Prostate gland (tissue), 2 donors: ENCODE measurements around the gene FAM131B. TPM values are rescaled to one million over a fixed set of nuclear protein-coding genes. Genes with fewer than 3 reads are reported as not detected.

Experiments
- DNase-seq: peaks from one replicate; pipeline ENCODE4 v3.0.0-alpha.2; 2019; ENCODE audit warnings: low spot score
- H3K27ac ChIP-seq, 2 donors: fragments of 200-600 bp; sonication (generic); 2 replicates each; pipeline ENCODE4 v1.5.1; 2017 to 2019
- H3K27me3 ChIP-seq: fragments of 200-600 bp; sonication (generic); replicated peaks from 2 replicates; pipeline ENCODE4 v1.5.1; 2019; ENCODE audit not compliant: insufficient read depth
- H3K36me3 ChIP-seq, 2 donors: fragments of 200-600 bp; sonication (generic); 1 replicate in 1 of 2; 2 replicates in 1 of 2; pipeline versions ENCODE4 v1.5.1 to v1.8.1; 2017 to 2019
- H3K4me1 ChIP-seq: fragments of 200-600 bp; sonication (generic); replicated peaks from 2 replicates; pipeline ENCODE4 v1.5.1; 2019
- H3K4me3 ChIP-seq, 2 donors: fragments of 200-600 bp; sonication (generic); 2 replicates each; pipeline ENCODE4 v1.5.1; 2017 to 2019
- H3K9me3 ChIP-seq: fragments of 200-600 bp; sonication (generic); 2 replicates; pipeline ENCODE4 v1.5.1; 2017
- CTCF ChIP-seq, 4 experiments: fragments of 200-600 bp in 2 of 4; fragments of 450-650 bp in 2 of 4; sonication (generic) in 2 of 4; IDR thresholded peaks; 1 replicate in 3 of 4; 2 replicates in 1 of 4; pipeline ENCODE4 v1.5.1; 2016 to 2019; ENCODE audit warnings: antibody characterized with exemption in 4 of 4, mild to moderate bottlenecking in 2 of 4, moderate library complexity in 2 of 4
- POLR2A ChIP-seq: fragments of 450-650 bp; IDR thresholded peaks from one replicate; pipeline ENCODE4 v1.6.1; 2016; ENCODE audit warnings: antibody characterized with exemption, mild to moderate bottlenecking
- POLR2AphosphoS5 ChIP-seq: sonication (generic); formaldehyde crosslinking; IDR thresholded peaks from one replicate; pipeline ENCODE4 v1.6.1; 2017; ENCODE audit warnings: antibody characterized with exemption
- WGBS: methylation state at CpG from one replicate; pipeline ENCODE4 v1.1.5; 2018; 5-methylcytosine and 5-hydroxymethylcytosine counted together
- intact Hi-C: fragments of 100-400 bp; cut with DNase I; formaldehyde crosslinking; loops from one replicate; pipeline ENCODE4 v1.14.2; 2022
- total RNA-seq, 2 donors: library from RNA; depleted of rRNA; stranded (reverse); fragments of >200 nt; gene quantifications; one replicate each; pipeline ENCODE4 v1.1.0, GENCODE V29; 2016

The FAM131B gene
- total RNA-seq, 2 donors from 2014 or later: 0.32 to 1.2 TPM

- no peaks in the 10 kb centered on the region for H3K27me3 ChIP-seq
- no peak overlapping the region for H3K4me3 ChIP-seq
- intact Hi-C loops: no loop called here
- H3K27ac ChIP-seq: no peak overlapping the region
- no peaks in the 10 kb centered on the region for H3K36me3 ChIP-seq
- DNase-seq: no peak
- H3K9me3 ChIP-seq: no peaks in the 10 kb centered on the region
- no peaks in the 10 kb centered on the region for H3K4me1 ChIP-seq
- 83% methylated on average over 4 of the region's 4 CpGs for WGBS
- TF ChIP-seq POLR2A (no peak), CTCF (IDR thresholded peaks at IDR 0.05) (no peak), POLR2AphosphoS5 (no peak)
Measured at GRCh38 chr7:143316492-143316891, 46.0 kb downstream of the FAM131B start.

- TF ChIP-seq CTCF (IDR thresholded peaks at IDR 0.05) (no peak), POLR2A (no peak), POLR2AphosphoS5 (no peak)
- H3K4me1 ChIP-seq: no peaks in the 10 kb centered on the region
- 73% methylated on average over 5 of the region's 5 CpGs for WGBS
- H3K9me3 ChIP-seq: no peaks in the 10 kb centered on the region
- no peak within 1 kb of the TSS for H3K27ac ChIP-seq
- no peaks in the 10 kb centered on the region for H3K27me3 ChIP-seq
- intact Hi-C loops: no loop called here
- H3K4me3 ChIP-seq: no peak within 1 kb of the TSS
- DNase-seq: no peak
- no peaks in the 10 kb centered on the region for H3K36me3 ChIP-seq
Measured at GRCh38 chr7:143315776-143316175, 46.7 kb downstream of the FAM131B start, which contains the start of gene CLCN1. TSS of gene CLCN1 (plus strand) at chr7:143316111. CDS start at chr7:143316213, 102 bp downstream.

- DNase-seq: no peak
- intact Hi-C loops: no loop called here
- TF ChIP-seq POLR2A (no peak), POLR2AphosphoS5 (no peak), CTCF (IDR thresholded peaks at IDR 0.05) (no peak)
Measured at GRCh38 chr7:143314127-143314526, 48.4 kb downstream of the FAM131B start.

GRCh38 chr7:143308632-143309031, 53.9 kb downstream of the FAM131B start:
- intact Hi-C loops: no loop called here
- no peaks in the 10 kb centered on the region for H3K4me1 ChIP-seq
- H3K9me3 ChIP-seq: no peaks in the 10 kb centered on the region
- no peaks in the 10 kb centered on the region for H3K27me3 ChIP-seq
- no peak for DNase-seq
- H3K27ac ChIP-seq: no peak overlapping the region
- H3K36me3 ChIP-seq: no peaks in the 10 kb centered on the region
- WGBS: 98% methylated on average over 2 of the region's 2 CpGs
- TF ChIP-seq POLR2A (no peak), POLR2AphosphoS5 (no peak), CTCF (IDR thresholded peaks at IDR 0.05) (no peak)
- no peak overlapping the region for H3K4me3 ChIP-seq

More at GRCh38 chr7:143314127-143314526, 48.4 kb downstream of the FAM131B start:
- H3K27ac ChIP-seq: no peak overlapping the region
- no peaks in the 10 kb centered on the region for H3K36me3 ChIP-seq
- H3K27me3 ChIP-seq: no peaks in the 10 kb centered on the region
- H3K4me3 ChIP-seq: no peak overlapping the region
- no peaks in the 10 kb centered on the region for H3K9me3 ChIP-seq
- H3K4me1 ChIP-seq: no peaks in the 10 kb centered on the region

GRCh38 chr7:143305423-143306070, 57.0 kb downstream of the FAM131B start:
- WGBS: 51% methylated on average over 10 of the region's 10 CpGs
- intact Hi-C loops: no loop called here
- DNase-seq: peak; percentile 85
- Histone ChIP-seq H3K27me3 (no peaks in the 10 kb centered on the region), H3K9me3 (no peaks in the 10 kb centered on the region), H3K27ac (no peak overlapping the region), H3K4me1 (peaks cover 6% of the 10 kb centered on the region), H3K36me3 (no peaks in the 10 kb centered on the region), H3K4me3 (no peak overlapping the region)
- TF ChIP-seq CTCF (IDR thresholded peaks at IDR 0.05) (peak; percentile 37 to 91 (median 77)), POLR2AphosphoS5 (peak; percentile 77), POLR2A (no peak)
